Common myeloid progenitor, CD34-positive (primary cell): ENCODE results near the gene UBALD2.
"Not testable (repeated sequence)": the region's sequence is repeated elsewhere in the genome, so short reads cannot be mapped to it uniquely, and the experiment has no call there.

Experiments
- CTCF ChIA-PET: fragments of 350-600 bp; sonication (Branson Sonifier 250); formaldehyde crosslinking; loops from one replicate; lab custom pipeline; 2021; ENCODE audit warnings: antibody characterized with exemption; lab: Charles Lee
- POLR2A ChIA-PET: fragments of 350-600 bp; sonication (Branson Sonifier 250); formaldehyde crosslinking; loops from one replicate; lab custom pipeline; 2021; ENCODE audit warnings: antibody characterized with exemption; lab: Charles Lee
- DNase-seq, 3 donors: peaks; one replicate each; pipeline versions ENCODE4 v3.0.0 to v3.0.0-alpha.2; 2013
- H3K27ac ChIP-seq, 2 experiments: 1 replicate in 1 of 2; 2 replicates in 1 of 2; pipeline ENCODE4 v1.7.0; 2013; ENCODE audit warnings: inconsistent platforms in 2 of 2, low read length in 2 of 2, mild to moderate bottlenecking in 2 of 2, low read depth in 1 of 2, moderate library complexity in 1 of 2; ENCODE audit not compliant: severe bottlenecking in 2 of 2, insufficient read depth in 1 of 2, poor library complexity in 1 of 2
- H3K27me3 ChIP-seq, 5 experiments: replicated peaks in 2 of 5; 1 replicate in 3 of 5; 2 replicates in 2 of 5; pipeline versions ENCODE4 v1.6.1 to v1.7.0; 2013; ENCODE audit warnings: low read length in 4 of 5, mild to moderate bottlenecking in 2 of 5, moderate library complexity in 2 of 5, inconsistent platforms in 1 of 5; ENCODE audit not compliant: insufficient read depth in 5 of 5, control insufficient read depth in 4 of 5
- H3K36me3 ChIP-seq, 4 experiments: 1 replicate in 2 of 4; 2 replicates in 2 of 4; pipeline versions ENCODE4 v1.6.1 to v1.7.0; 2013; ENCODE audit warnings: low read length in 3 of 4, control low read depth in 1 of 4, mild to moderate bottlenecking in 1 of 4; ENCODE audit not compliant: control insufficient read depth in 4 of 4, insufficient read depth in 4 of 4
- H3K4me1 ChIP-seq, 4 experiments: 1 replicate in 3 of 4; 2 replicates in 1 of 4; pipeline versions ENCODE4 v1.6.1 to v1.7.1; 2013; ENCODE audit warnings: low read length in 3 of 4, mild to moderate bottlenecking in 3 of 4, control low read depth in 1 of 4, inconsistent platforms in 1 of 4, moderate library complexity in 1 of 4; ENCODE audit not compliant: control insufficient read depth in 4 of 4, insufficient read depth in 4 of 4; ENCODE audit errors: control extremely low read depth in 1 of 4
- H3K4me3 ChIP-seq, 7 experiments: 1 replicate in 4 of 7; 2 replicates in 3 of 7; pipeline versions ENCODE4 v1.5.1 to v1.7.0; 2013; ENCODE audit warnings: mild to moderate bottlenecking in 7 of 7, low read length in 6 of 7, moderate library complexity in 6 of 7, inconsistent platforms in 2 of 7, low read depth in 2 of 7, control low read depth in 1 of 7; ENCODE audit not compliant: insufficient read depth in 4 of 7, control insufficient read depth in 1 of 7; ENCODE audit errors: extremely low read depth in 1 of 7
- H3K9me3 ChIP-seq, 5 experiments: 1 replicate in 4 of 5; 2 replicates in 1 of 5; pipeline versions ENCODE4 v1.6.1 to v1.7.1; 2013; ENCODE audit warnings: low read length in 4 of 5, mild to moderate bottlenecking in 2 of 5, inconsistent platforms in 1 of 5, low read depth in 1 of 5, moderate library complexity in 1 of 5; ENCODE audit not compliant: control insufficient read depth in 4 of 5, insufficient read depth in 2 of 5; ENCODE audit errors: control extremely low read depth in 1 of 5
- whole genome bisulfite sequencing: methylation state at CpG from one replicate; pipeline ENCODE4 v1.1.5; 2013; ENCODE audit not compliant: insufficient coverage; 5-methylcytosine and 5-hydroxymethylcytosine counted together

Gene UBALD2

GRCh38 chr17:76243826-76244679, 21.1 kb upstream of the UBALD2 start:
- Histone ChIP-seq H3K27me3 (peaks cover 0 to 44% (median 21%) of the 10 kb centered on the region in 5 experiments), H3K9me3 (no peaks in the 10 kb centered on the region), H3K27ac (no peak overlapping the region), H3K4me1 (peaks cover 12 to 57% (median 37%) of the 10 kb centered on the region in 4 experiments), H3K4me3 (peak overlapping the region in 2 of 7 experiments; percentile 22 to 23), H3K36me3 (no peaks in the 10 kb centered on the region)
- DNase-seq: peak; percentile 74 to 86 (median 81)
- CTCF ChIA-PET: interaction anchor here (0.7 to 1.3 kb wide), 3 partner anchors 16 to 99 kb away, joined by 3 read pairs; no protein-coding TSS in a partner anchor
- 30% methylated on average over 12 of the region's 12 CpGs for WGBS
- POLR2A ChIA-PET: interaction anchor here (0.8 to 1.5 kb wide), 2 partner anchors 21 kb away, joined by 3 to 4 read pairs; no protein-coding TSS in a partner anchor

- WGBS: 96% methylated on average over 5 of the region's 8 CpGs
- ChIA-PET POLR2A (interaction anchor here (1.5 kb wide), 1 partner anchor 20 kb away, joined by 4 read pairs; no protein-coding TSS in a partner anchor), CTCF (interaction anchor here (1.3 to 4.0 kb wide), 2 partner anchors 18 to 34 kb away, joined by 3 to 20 read pairs; no protein-coding TSS in a partner anchor)
- DNase-seq, H3K36me3 ChIP-seq, H3K27ac ChIP-seq, H3K4me3 ChIP-seq, H3K9me3 ChIP-seq: not testable (repeated sequence)
- Histone ChIP-seq H3K27me3 (peaks cover 0 to 37% (median 21%) of the 10 kb centered on the region in 5 experiments), H3K4me1 (peaks cover 12 to 54% (median 34%) of the 10 kb centered on the region in 4 experiments)
Observed at GRCh38 chr17:76244721-76245120, 20.4 kb upstream of the UBALD2 start.

- peaks cover 8 to 50% (median 24%) of the 10 kb centered on the region in 4 experiments for H3K4me1 ChIP-seq
- WGBS: 47% methylated on average over 2 of the region's 7 CpGs
- H3K27me3 ChIP-seq: peaks cover 0 to 25% (median 15%) of the 10 kb centered on the region in 5 experiments
- no peaks in the 10 kb centered on the region for H3K36me3 ChIP-seq
- H3K27ac ChIP-seq: no peak overlapping the region
- POLR2A ChIA-PET: interaction anchor here (0.6 to 1.3 kb wide), 3 partner anchors 17 to 1258 kb away, joined by 3 to 4 read pairs (median 3); partner anchors contain the start of gene UBALD2
- no peak overlapping the region for H3K4me3 ChIP-seq
- peak in 2 of 3 donors; percentile 47 to 55 for DNase-seq
- CTCF ChIA-PET: interaction anchor here (0.8 to 4.6 kb wide), 11 partner anchors 8 to 121 kb away, joined by 3 to 35 read pairs (median 4); no protein-coding TSS in a partner anchor
- no peaks in the 10 kb centered on the region for H3K9me3 ChIP-seq
Observed at GRCh38 chr17:76246080-76247066, 18.8 kb upstream of the UBALD2 start.

GRCh38 chr17:76247304-76247703, 17.8 kb upstream of the UBALD2 start:
- 100% methylated on average over 3 of the region's 8 CpGs for WGBS
- CTCF ChIA-PET: interaction anchor here (0.9 to 4.6 kb wide), 13 partner anchors 9 to 126 kb away, joined by 3 to 35 read pairs (median 4); no protein-coding TSS in a partner anchor
- peaks cover 8 to 57% (median 32%) of the 10 kb centered on the region in 4 experiments for H3K4me1 ChIP-seq
- no peak overlapping the region for H3K27ac ChIP-seq
- peaks cover 0 to 16% (median 6%) of the 10 kb centered on the region in 5 experiments for H3K27me3 ChIP-seq
- no peaks in the 10 kb centered on the region for H3K36me3 ChIP-seq
- H3K9me3 ChIP-seq: no peaks in the 10 kb centered on the region
- no peak for DNase-seq
- H3K4me3 ChIP-seq: no peak overlapping the region
- POLR2A ChIA-PET: no interaction called here

- POLR2A ChIA-PET: no interaction called here
- Histone ChIP-seq H3K4me1 (peaks cover 8 to 66% (median 41%) of the 10 kb centered on the region in 4 experiments), H3K4me3 (no peak overlapping the region), H3K27ac (no peak overlapping the region), H3K36me3 (no peaks in the 10 kb centered on the region), H3K27me3 (peaks cover 0 to 7% (median 2%) of the 10 kb centered on the region in 5 experiments), H3K9me3 (no peaks in the 10 kb centered on the region)
- peak in 1 of 3 donors; percentile 15 for DNase-seq
- WGBS: 89% methylated on average over 8 of the region's 11 CpGs
- CTCF ChIA-PET: interaction anchor here (0.9 to 4.6 kb wide), 9 partner anchors 10 to 127 kb away, joined by 3 to 35 read pairs (median 4); no protein-coding TSS in a partner anchor
Observed at GRCh38 chr17:76248013-76248782, 16.9 kb upstream of the UBALD2 start.

- ChIA-PET CTCF (interaction anchor here (1.2 kb wide), 1 partner anchor 28 kb away, joined by 7 read pairs; no protein-coding TSS in a partner anchor), POLR2A (interaction anchor here (0.7 to 1.3 kb wide), 2 partner anchors 19 to 259 kb away, joined by 3 to 4 read pairs; no protein-coding TSS in a partner anchor)
- H3K27ac ChIP-seq: no peak overlapping the region
- no peak for DNase-seq
- H3K4me3 ChIP-seq: no peak overlapping the region
- peaks cover 0 to 55% (median 26%) of the 10 kb centered on the region in 4 experiments for H3K4me1 ChIP-seq
- H3K9me3 ChIP-seq: no peaks in the 10 kb centered on the region
- WGBS: 93% methylated on average over 4 of the region's 6 CpGs
- peaks cover 0 to 2% (median 0%) of the 10 kb centered on the region in 5 experiments for H3K27me3 ChIP-seq
- H3K36me3 ChIP-seq: no peaks in the 10 kb centered on the region
Observed at GRCh38 chr17:76250141-76250540, 15.0 kb upstream of the UBALD2 start.
